AG09319 (cell line): ENCODE results near the gene BSCL2.

ENCODE experiments used
- DNase-seq: peaks from one replicate; pipeline ENCODE4 v3.0.0-alpha.2; 2010; ENCODE audit warnings: low read depth; ENCODE audit errors: extremely low read depth
- TF ChIP-seq, protein P1 (sequence below): IDR thresholded peaks from 2 replicates; pipeline ENCODE4 v1.5.1; 2011; ENCODE audit warnings: low read depth, mild to moderate bottlenecking, inconsistent platforms, low read length, moderate library complexity

The BSCL2 gene

DNA sequence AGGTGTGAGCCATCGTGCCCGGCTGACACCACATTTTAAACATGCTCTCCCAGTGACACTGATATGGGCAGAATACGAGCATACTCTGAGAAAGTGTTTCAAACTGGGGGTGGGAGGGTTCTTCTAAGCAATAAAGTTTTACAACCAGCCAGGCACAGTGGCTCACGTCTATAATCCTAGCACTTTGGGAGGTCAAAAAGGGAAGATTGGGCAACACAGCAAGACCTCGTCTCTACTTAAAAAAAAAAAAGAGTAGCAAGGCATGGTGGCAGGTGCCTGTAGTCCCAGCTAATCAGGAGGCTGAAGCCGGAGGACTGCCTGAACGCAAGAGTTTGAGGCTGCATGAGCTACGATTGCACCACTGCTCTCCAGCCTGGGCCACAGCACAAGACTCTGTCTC lies 63.0 kb downstream of the BSCL2 start:
- DNase-seq: no peak
- TF ChIP-seq, protein P1, sequence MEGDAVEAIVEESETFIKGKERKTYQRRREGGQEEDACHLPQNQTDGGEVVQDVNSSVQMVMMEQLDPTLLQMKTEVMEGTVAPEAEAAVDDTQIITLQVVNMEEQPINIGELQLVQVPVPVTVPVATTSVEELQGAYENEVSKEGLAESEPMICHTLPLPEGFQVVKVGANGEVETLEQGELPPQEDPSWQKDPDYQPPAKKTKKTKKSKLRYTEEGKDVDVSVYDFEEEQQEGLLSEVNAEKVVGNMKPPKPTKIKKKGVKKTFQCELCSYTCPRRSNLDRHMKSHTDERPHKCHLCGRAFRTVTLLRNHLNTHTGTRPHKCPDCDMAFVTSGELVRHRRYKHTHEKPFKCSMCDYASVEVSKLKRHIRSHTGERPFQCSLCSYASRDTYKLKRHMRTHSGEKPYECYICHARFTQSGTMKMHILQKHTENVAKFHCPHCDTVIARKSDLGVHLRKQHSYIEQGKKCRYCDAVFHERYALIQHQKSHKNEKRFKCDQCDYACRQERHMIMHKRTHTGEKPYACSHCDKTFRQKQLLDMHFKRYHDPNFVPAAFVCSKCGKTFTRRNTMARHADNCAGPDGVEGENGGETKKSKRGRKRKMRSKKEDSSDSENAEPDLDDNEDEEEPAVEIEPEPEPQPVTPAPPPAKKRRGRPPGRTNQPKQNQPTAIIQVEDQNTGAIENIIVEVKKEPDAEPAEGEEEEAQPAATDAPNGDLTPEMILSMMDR: no peak
